Glomerular visceral epithelial cell (primary cell): ENCODE results near the gene STRADA.
A peak's percentile ranks its signal among the peaks of the same experiment; 100 is the strongest.

Source experiments
- DNase-seq: peaks from one replicate; pipeline ENCODE4 v3.0.0-alpha.2; 2016; ENCODE audit errors: extremely low spot score

STRADA gene, protein sequence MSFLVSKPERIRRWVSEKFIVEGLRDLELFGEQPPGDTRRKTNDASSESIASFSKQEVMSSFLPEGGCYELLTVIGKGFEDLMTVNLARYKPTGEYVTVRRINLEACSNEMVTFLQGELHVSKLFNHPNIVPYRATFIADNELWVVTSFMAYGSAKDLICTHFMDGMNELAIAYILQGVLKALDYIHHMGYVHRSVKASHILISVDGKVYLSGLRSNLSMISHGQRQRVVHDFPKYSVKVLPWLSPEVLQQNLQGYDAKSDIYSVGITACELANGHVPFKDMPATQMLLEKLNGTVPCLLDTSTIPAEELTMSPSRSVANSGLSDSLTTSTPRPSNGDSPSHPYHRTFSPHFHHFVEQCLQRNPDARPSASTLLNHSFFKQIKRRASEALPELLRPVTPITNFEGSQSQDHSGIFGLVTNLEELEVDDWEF

DNA sequence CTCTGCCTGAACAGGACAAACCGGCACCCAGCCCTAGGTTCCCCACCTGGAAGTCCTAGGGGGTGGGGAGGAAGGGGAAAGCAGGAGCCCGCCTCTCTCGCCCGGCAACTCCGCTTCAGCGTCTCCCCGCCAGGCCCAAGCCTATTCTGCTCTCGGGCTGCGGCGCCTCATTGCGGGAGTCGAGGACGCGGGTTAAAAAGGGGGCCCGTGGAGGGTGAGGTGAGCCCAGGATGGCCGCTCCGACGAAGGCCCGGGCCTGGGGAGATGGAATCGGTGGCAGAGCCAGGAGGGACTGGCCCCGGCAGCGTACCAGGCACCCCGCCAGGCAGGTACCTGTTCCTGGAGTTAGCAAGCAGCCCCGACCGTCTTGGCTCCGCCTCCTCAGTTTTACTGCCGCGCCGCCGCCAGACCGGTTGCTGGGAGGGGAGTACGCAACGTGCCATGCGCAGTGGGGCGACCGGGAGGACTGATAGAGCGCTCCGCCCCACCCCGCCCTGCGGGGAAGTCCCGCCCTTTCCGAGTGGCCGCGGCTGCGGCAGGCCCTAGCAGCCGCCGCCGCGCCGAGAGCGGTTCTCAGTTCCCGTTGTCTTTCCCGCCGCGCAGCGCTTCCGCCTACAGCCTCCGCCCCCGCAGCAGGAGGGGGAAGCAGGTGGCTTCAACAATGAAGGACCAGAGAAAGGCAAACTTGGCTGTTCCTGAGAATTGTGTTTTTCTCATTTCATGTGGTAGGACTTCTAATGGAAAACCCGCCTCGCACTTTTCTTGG is at the start of gene STRADA:
Gene STRADA, minus strand, starts transcription at position 392 of the 766 bp plus-strand sequence. CDS start 13,430 bp downstream, outside the sequence.
- peak; percentile 98 for DNase-seq

DNA sequence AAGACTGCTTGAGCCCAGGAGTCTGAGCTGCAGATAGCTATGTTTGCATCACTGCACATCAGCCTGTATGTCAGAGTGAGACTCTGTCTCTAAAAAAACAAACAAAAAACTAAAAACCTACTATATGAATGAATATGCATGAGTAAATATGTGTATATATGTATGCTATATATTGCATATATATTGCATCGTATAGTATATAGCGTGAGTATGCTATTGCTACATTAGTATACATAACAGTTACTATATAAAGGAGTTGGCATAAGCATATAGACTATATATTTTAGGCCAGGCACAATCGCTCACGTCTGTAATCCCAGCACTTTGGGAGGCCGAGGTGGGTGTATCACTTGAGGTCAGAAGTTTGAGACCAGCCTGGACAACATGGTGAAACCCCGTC is 48.5 kb upstream of the STRADA start:
- no peak for DNase-seq

DNA sequence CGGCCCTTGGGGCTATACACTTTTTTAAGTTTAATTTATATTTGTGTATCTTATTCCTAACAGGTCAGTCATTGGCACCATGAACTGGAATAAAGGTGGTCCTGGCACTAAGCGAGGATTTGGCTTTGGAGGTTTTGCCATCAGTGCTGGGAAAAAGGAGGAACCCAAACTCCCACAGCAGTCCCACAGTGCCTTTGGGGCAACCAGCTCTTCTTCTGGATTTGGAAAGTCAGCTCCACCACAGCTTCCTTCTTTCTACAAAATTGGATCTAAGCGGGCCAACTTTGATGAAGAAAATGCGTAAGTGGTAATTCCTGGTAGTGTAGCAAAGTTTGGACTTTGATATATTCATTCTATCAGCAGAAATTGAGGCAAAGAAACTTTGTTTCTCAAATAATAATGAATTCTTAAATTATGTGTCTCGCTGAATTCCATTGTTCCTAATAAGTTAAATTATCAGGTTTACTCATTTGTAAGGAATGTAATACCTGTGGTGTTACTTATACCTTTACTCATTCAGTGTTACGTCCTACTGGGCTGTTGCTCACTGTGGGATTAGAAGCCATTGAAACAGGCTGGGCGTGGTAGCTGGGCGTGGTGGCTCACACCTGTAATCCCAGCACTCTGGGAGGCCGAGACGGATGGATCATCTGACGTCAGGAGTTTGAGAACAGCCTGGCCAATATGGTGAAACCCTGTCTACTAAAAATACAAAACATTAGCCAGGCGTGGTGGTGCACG is 45.5 kb upstream of the STRADA start:
- no peak for DNase-seq

DNA sequence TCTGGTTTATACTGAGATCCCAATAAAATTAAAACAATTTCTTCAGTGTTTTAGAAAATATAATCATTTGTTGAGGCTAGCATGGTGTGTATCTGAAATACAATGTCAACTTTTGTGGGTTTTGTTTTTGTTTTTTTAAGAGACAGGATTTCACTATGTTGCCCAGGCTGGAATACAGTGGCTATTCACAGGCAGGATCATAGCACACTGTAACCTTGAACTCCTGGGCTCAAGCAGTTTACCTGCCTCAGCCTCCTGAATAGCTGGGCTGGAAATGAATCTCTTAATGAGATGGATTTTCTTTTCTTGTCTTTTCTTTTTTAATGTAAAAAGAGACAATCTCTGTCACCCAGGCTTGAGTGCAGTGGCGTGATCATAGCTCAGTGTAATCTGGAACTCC is 44.5 kb upstream of the STRADA start:
- DNase-seq = no peak

DNA sequence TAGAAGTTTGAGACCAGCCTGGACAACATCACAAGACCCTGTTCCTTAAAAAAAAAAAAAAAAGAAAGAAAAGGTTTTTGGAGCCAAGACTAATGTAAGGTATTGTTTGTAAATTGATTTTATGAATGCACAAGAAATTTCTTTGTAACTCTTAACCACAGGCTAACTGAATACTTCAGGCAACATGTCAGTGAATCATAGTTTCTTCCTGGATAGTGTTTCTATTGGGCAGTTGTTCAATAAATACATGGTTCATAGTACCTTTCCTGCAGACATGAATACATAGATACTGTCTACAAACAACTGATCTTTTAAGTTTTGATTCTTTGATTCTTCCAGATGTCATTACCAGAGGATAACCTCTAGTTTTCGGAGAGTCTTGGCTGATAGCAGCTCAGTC is 44.0 kb upstream of the STRADA start:
- peak; percentile 3 for DNase-seq

DNA sequence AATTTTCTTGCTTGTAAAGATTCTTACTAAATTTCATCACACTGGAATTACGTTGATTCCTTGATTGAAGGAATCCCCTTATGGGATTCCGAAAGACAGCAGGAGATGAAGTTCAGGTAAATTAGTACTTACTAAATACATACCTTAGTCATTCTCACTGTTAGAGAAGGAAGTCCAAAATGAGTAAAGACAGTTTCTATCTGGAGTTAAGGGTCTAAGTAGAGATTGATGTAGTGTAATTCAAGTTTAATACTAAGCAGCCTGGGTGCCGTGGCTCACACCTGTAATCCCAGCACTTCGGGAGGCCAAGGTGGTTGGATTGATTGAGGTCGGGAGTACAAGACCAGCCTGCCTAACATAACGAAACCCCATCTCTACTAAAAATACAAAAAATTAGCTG is 41.9 kb upstream of the STRADA start:
- no peak for DNase-seq

DNA sequence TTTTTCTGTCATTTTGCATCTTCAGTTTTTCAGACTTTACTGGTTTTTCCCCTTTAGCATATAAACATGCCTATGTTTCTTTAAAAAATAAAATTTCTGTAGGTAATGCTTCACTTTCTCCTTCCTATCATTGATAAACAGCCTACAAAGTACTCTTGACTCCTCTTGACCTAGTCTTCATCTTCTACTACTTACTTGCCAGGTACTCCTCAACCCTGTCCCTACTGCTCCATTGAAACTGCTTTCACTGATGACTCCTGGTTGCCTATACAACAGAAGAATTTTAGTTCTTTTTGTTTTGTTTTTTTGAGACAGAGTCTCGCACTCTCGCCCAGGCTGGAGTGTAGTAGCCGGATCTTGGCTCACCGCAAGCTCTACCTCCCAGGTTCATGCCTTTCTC is 39.3 kb upstream of the STRADA start:
- no peak for DNase-seq

DNA sequence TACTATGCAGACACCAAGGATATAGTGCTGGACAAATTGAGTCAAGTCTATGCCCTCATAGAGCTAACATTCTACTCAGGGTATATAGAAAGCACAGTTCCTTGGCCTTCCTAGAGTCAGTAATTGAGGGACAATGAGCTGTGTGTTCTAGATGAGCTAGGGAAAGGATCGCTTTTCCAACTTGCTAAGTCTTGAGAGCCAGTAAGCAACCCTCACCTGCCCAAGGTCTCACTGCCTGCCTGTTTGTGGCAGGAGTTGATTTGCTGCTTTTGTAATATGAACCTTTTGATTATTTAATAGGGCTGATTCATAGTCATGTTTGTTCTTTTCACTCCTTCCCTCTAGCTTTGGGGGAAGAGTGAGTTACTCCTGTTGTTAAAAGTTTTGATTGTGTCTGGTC is 38.9 kb upstream of the STRADA start:
- DNase-seq = no peak

DNA sequence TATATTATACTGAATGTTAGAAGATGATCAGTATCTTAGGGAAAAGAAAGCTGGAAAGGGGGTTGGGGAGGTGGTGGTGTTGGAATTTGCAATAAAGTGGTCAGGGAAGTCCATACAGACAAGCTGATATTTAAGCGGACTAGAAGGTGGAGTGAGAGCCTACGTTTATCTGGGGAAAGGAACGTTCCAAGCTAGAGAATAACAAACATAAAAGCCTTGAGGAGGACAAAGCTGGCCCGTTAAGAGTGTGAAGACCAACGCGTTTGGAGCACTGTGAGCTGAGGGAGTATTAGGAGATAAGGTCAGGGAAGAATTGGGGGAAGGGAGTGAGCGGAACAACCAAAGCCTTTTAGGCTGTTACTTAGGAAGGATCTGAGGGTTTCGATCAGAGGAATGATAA is 33.8 kb upstream of the STRADA start:
- peak; percentile 2 for DNase-seq

DNA sequence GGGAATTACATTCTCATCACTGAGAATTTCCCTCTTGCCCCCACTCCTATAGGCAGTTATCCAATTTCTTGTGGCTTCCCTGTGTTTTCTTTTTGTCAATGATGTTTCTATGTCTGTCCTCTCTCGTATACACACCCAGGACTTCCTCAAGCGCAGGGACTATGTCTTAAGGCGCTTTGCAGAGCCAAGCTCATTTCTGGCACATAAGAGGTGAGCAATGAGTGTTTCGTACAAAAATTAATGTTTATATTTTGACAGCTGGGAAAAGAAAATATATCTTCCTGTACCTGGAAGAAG is 33.3 kb upstream of the STRADA start:
- DNase-seq = peak; percentile 13

DNA sequence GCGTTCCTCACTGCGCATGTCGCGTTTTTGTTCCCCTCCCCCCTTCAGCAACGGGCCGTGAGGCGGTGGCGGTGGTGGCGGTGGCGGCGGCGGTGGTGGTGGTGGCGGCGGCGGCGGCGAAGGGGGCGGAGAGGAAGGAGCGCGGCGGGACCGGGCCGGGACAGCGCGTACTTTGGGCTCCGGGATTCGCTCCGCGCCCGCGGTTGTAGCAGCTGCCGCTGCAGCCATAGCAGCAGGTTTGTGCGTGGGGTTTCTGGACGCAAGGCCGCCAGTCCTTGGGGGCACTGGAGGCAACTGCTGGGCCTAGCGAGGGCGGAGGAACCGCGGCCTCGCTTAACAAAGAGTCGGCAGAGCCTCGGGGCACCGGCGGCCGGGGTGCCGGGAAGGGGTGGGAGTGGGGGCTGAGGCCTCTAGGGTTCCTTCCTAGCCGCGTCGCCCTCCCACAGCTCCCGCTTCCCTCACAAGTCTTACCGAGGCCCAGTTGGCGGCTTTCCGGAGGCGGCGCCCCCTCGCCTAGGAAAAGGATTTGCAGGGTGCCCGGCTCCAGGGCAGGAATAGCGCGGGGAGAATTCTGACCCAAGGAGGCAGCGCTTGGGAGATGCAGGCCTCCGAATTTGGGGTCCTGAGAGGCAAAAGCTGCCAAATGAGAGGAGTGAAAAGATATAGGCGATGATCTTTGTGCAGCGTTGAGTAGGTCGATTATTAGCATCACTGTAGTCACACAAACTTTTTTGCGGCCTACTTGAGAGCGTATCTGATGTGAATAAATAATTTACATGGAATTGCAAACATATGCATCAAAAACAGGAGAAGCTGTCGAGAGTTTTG is 32.8 kb upstream of the STRADA start, which contains the start of gene DDX42:
Gene DDX42, plus strand, starts transcription at position 30 of the 828 bp plus-strand sequence. CDS start 12,880 bp downstream, outside the sequence.
- peak; percentile 57 for DNase-seq

DNA sequence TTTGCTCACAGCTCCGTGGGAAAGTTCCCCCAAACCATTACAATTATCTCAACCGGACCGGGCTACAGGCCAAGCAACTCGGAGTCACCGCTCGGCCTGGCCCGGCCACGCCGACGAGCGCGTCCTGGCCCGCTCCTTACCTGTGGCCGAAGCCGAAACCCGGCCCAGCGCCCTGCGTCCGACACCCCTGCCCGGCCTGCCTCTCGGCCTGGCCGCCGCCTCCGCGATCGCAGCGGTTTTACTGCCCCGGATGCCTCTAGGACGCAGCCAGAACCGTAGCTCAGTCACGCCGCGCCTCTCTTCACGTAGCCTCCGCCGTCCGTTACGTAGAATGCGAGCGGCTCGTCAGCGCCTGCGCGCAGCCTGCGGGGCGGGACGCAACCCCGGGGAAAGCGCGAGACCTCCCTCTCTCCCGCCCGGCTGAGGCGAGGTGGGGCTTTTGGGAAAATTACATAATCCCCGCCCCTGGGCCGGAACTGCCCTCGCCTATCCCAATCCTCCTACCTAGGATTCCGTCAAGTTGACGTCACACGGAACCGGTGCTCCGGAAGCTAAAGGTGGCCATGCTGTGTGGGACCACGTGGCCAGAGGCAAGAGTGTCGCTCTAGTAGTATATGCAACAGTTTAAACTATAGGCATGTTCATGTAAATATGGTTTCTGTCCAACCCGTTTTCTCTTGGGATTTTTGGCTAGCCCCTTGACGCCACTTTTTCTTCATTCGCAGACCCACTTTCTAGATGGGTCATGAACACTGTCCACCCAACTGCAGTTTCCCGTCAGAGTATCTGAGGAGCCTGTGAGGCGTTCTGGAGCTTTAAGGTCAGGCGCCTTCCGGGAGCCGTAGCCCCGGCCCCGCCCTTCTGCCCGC is 31.9 kb upstream of the STRADA start, which contains the start of gene CCDC47:
Gene CCDC47, minus strand, starts transcription at position 326 of the 869 bp plus-strand sequence. CDS start 7,422 bp downstream, outside the sequence.
- DNase-seq = peak; percentile 99

DNA sequence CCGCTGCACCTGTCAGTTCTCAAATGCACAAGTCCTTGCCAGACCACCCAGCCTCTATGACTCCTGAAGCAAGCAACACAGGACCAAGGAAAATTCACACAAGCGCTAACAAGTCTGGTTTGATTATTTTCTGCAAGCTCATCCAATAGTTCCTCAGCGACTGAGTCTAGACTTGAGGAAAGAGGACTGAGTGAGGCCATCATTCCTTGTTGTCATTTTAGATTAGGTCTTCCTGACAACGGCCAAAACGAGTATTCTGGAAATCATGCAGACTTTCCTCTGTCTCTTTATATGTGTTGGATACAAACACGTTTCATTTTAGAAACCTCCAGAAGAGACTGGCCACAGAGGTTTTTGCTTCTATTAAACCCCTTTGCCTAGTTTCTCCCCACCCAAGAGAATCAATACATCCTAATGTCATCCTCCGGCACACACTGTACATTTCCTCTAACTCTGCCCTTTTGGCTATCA is 31.2 kb upstream of the STRADA start:
- DNase-seq = peak; percentile 22

DNA sequence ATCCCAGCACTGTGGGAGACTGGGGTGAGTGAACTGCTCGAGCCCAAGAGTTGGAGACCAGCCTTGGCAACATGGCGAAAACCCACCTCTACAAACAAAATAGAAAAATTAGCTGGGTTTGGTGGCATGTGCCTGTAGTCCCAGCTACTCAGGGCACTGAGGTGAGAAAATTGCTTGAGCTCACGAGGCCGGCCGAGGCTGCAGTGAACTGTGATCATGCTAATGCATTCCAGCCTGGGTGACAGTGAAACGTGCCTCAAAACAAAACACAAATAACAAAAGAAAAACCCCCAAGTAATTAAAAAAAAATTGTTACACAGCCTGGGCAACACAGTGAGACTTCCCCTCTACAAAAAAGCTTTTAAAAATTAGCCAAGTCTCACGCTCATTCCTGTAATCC is 26.8 kb upstream of the STRADA start:
- DNase-seq = no peak

DNA sequence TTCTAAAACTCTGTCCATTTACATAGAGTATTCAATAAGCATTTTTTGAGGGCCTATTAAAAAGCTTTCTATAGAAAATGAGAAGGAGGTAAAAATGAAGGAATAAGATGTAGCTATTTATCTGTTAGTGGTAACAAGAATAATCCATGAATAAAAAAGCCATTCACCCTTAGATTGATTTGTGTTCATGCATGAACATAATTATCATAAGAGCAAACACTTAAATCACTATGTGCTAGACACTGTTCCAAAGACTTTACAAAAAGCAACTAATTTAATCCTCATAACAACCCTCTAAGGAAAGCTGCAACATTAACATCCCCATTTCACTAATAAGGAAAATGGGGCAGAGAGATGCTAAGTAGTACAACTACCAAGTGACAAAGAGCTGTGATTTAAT is 25.2 kb upstream of the STRADA start:
- DNase-seq = no peak

DNA sequence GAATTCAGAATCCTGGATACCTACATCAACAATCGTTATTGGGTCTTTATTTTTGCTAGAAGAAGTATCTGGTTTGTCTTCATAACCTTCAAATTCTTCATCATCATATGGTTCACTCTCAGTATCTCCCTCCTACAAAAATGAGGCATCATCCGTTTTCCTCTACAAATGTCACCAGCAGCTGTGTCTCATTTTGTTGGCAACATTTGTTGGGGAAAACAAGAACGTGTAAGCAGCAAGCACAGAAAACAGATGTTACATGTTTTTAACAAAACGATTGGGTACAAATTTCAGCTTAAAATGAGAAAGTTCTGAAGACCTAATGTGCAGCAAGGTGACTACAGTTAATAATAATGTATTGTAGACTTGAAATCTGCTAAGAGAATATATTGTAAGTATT is 23.1 kb upstream of the STRADA start:
- no peak for DNase-seq

DNA sequence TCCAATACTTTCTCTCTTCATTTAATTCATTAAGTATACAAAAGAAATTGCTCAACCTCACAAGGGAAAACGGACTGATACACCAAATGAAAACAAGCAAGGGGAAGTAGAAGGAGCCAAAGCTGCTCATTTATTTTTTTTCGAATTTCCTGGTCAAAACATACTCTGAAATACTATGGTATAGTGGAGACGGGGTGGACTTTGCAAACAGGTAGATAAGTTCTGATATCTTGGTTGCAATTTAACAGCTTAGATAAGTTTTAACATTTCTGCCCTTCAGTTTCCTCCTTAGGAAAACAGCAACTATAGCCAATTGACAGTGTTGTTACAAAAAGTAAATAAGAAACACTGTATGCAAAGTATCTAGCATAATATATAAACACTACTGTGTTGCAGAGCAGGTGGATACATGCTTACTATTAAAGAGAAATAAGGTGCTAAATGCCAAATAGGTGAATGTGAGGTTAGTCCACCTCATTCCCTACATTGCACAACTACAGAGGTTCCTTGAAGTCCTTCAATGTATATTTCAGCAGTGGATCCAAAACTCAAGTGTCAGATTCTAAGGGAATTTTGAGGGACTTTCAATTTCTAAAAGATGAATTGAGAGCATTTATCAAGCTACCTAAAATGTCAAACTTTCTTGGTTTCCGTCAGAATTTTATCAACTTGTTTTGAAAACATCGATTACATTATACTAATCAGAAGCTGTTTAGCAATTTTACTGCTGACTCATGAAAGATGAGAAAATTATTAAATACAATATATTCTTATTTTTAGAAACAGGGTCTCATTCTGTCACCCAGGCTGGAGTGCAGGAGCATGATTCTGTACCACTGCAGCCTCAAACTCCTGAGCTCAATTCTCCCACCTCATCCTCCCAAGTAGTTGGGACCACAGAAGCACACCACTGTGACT is 20.8 kb upstream of the STRADA start:
- no peak for DNase-seq

DNA sequence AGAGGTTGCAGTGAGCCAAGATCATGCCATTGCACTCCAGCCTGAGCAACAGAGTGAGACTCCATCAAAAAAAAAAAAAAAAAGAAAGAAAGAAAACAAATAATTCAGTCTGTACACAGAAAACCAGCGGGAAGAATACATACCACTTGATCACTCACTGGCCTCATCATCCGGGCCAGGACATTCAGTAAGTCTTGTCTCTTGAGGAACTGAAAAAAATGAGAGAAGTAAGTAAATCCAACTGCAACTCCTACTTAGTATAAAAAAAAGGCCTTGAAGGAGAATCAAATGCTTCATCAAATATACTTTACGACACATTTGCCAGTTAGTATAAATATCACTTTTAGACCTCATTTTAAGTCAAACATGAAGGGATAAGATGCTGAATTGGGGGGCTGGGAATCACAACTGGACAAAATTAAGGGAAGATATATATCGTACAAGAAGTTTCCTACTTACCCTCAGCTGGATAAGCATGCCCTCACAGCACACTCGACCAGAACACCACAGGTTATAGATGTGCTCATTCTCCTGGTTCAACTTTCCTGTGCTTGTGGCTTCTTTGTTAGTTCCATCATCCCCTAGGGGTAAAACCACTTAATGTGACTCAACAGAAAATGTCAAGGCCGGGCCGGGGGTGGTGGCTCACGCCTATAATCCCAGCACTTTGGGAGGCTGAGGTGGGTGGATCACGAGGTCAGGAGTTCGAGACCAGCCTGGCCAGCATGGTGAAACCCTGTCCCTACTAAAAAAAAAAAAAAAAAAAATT is 19.4 kb upstream of the STRADA start:
- peak; percentile 45 for DNase-seq
